IPS-NIHi7 (cell line): ENCODE data around the gene TERF2IP.

ENCODE experiments used
- DNase-seq: peaks from one replicate; pipeline ENCODE4 v3.0.0; 2012; ENCODE audit warnings: mixed read lengths; ENCODE audit errors: extremely low spot score

The TERF2IP gene

DNA sequence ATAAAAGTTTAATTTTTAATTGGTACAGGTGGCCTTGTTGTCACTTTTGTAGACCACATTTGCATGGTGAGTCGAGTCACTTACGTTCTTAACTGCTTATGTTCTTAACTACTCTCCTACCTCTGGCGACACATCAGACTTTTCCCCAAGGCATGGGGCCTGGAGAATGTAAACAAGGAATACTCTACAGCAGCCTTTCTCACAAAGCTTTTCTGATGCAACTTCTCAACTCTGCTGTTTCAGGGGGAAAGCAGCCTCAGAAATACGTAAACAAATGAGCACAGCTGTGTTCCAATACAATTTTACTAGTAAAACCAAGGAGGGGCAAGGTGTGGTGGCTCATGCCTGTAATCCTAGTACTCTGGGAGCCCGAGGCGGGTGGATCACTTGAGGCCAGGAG lies 7.0 kb upstream of the TERF2IP start:
- DNase-seq = no peak

- no peak for DNase-seq
Observed at GRCh38 chr16:75644240-75645012, 3.1 kb upstream of the TERF2IP start.

GRCh38 chr16:75647112-75647491 lies 471 bp upstream of the TERF2IP start:
- no peak for DNase-seq

DNA sequence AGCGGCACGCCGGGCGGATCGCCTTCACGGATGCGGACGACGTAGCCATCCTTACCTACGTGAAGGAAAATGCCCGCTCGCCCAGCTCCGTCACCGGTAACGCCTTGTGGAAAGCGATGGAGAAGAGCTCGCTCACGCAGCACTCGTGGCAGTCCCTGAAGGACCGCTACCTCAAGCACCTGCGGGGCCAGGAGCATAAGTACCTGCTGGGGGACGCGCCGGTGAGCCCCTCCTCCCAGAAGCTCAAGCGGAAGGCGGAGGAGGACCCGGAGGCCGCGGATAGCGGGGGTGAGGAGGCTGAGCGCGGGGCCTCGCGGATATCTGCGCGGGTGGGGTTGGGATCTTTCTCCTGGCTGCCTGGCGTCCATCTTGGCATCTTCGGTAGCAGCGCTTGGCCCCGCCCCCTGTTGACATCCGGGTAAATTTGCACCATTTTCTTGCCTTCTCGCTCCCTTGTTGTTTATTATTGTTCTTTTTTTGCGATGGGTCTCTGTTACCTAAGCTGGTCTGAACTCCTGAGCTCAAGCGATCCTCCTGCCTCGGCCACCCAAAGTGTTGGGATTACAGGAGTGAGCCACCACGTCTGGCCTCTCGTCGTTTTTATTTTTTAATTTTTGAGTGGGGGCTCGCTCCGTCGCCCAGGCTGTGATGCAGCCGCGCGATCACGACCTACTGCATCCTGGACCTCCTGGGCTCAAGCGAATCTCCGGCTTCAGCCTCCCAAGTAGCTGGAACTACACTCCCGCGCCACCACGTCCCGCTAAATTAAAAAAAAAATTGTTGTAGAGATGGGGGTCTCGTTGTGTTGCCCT lies 898 bp downstream of the TERF2IP start:
- peak; percentile 69 for DNase-seq

- DNase-seq = no peak
Observed at GRCh38 chr16:75653922-75654321, 6.3 kb downstream of the TERF2IP start.

DNA sequence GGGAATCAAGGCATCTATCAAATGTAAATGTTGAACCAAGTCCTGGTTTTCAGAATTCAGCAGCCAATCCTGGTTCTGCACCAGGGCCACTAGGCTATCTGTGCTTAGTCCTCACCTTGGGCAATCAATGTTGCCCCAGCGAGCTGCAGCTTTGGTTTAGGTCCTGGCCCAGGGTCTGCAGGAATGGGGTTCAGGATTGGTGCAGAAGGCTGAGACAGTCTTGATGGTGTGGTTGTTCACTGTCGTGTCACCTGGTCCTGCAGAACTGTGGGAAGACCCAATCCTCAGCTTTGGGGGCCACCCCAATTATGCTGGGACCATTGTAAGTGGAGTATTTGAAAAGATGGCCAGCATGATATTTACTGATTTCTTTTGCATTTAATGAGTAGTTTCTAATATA lies 10.6 kb downstream of the TERF2IP start:
- no peak for DNase-seq

DNA sequence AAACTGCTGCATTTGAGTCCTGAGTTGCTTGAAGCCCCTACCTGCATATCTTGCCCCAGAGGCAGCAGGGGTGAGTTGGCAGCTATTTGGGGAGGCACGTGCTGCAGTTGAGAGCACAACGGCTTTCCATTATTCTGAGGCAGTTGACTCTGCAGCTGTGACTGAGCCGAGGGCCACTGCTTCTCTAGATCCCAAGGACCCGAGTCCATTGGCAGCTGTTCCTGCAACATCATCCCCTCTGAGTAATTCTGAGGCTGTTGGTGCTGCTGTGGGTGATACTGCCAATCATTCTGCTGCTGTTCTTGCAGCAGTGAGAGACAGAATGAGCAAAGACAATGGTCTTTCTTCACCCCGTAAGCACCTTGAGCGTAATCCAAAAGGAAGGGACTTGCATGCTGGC lies 12.7 kb downstream of the TERF2IP start:
- no peak for DNase-seq

DNA sequence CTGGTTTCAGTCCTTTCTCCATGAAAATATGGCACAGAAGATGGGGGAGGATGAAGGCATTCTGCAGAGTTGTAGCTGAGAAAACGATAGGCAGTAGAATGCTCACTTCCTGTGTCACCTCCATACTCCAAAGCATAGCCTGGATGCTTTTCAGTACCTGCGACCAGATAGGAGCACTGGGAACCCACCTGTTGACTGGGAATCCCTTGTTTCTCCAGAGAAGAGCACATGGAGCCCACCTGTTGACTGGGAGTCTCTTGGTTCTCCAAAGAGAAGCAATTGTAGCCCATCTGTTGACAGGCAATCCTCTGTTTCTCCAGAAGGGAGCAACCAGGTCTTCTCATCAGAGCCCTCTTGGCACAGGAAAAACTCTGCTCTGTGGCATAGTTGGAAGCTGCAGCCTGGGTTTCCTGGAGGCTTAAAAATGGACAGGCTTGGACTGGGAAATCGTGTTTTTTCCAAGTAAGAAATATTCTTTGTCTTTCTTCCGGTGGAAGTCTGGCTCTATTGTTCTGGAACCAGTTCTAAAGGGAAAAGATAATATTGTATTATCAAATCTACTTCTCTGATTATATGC lies 13.2 kb downstream of the TERF2IP start:
- no peak for DNase-seq

DNA sequence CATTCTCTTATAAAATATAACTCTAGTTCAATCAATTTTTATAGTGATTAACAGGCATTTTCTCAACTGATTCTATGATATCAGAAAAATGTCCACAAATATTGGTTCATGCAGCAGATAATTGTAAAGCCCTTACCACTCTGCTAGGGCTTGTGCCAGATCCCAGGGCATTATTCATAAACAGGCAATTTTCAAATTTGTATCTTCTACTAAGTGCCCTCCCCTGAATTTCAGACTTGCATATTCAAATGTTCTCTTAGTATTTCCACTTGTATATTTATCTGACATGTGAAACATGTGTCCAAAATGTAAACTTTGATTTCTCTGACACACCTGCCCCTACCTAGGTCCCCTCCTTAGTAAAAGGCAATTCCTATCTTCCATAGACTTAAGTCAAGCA lies 19.9 kb downstream of the TERF2IP start:
- no peak for DNase-seq

- DNase-seq = no peak
Observed at GRCh38 chr16:75676909-75677308, 29.3 kb downstream of the TERF2IP start, which contains the start of gene CPHXL2. Gene CPHXL2 (minus strand): TSS chr16:75677009. CDS start chr16:75676999, 10 bp downstream.

- DNase-seq = no peak
Observed at GRCh38 chr16:75679366-75679765, 31.8 kb downstream of the TERF2IP start.

DNA sequence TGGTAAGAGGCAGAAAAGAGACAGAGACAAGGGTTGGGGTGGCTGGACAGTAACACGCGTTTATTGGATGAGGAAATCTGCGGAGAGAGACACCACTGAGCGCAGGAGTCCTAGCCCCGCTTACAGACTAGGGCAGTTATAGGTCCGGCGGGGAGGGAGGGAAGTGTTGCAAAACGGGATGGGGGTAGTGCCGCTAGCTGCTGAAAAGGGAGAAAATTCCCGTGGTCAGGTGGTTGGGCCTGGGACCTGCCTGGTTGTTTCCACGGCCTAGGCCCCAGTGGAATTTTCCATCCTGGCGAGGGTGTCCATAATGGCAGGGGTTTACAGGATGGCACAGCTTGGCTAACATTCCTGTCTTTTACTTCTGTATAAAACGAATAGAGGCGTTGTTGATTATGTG lies 34.7 kb downstream of the TERF2IP start:
- DNase-seq = no peak

DNA sequence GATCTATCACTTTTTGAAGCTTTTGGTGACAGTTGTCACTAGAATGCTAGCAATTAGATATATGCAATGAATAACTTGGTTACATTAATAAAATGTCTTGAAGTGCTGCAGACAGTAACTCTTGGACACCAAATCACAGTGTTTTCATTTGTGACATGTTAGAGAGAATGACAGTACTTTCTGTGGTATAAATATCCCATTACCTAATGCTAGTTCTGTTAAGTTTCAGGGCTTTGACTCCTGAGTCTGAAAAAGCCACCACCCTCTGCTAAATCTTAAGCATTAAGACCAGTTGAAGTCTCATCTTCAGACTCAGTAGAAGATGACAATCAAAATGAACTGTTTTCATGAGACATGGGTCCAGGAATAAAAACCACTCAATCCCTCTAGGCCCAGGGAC lies 39.8 kb downstream of the TERF2IP start:
- DNase-seq = no peak

DNA sequence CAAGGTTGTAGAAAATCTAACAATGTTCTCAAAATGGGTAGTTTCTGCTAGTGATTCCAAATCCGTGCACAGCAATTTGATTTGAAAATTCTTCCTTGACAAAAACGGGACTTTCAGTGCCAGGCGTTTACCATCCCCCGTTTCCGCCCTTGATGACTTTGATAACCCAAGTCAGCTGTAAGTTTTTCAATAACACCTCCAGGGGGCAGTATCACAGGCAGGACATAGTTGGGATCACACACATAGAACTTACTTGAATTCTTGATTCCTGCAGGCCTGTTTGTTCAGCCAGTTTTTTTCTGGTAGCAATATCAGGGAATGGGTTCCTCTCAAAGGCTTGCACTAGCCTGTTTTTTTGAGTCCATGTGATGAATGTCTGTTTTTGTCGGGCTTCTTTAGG lies 48.1 kb downstream of the TERF2IP start:
- peak; percentile 45 for DNase-seq

GRCh38 chr16:75697571-75697970 lies 50.0 kb downstream of the TERF2IP start:
- no peak for DNase-seq

DNA sequence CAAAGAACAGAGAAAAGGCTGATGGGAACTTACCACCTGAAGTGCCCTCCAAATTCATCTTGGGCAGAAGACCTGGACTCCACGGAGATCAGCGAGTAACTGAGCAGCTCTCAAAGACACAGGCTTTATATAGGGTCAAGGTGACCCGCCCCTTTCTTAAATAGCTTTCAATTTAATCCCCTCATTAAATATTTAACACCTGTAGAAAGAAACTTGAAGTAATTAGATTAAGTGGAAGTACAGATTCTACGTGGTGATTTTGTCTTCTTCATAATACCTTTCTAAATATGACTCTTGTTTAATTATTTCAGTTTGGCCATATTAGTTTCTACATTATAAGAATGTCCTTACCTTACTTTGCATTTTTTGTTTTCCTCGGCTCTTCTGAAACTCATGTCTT lies 53.8 kb downstream of the TERF2IP start, which contains the start of gene DUXB:
DUXB (minus strand) TSS at position 101 of the 400 bp plus-strand sequence; CDS start at position 58, 43 bp downstream.
- no peak for DNase-seq

GRCh38 chr16:75702242-75702641 lies 54.7 kb downstream of the TERF2IP start:
- DNase-seq = no peak

DNA sequence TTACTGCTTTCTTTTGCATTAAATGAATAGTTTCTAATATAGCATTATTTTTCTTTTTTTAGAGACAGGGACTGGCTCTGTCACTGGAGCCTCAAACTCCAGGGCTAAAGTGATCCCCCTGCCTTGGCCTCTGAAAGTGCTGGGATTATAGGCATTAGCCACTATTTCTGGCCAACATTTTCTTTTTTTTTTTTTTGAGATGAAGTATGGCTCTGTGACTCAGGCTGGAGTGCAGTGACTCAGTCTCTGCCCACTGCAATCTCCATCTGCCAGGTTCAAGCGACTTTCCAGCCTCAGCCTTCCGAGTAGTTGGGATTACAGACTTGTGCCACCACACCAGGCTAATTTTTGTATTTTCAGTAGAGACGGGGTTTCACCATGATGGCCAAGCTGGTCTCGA lies 55.7 kb downstream of the TERF2IP start:
- no peak for DNase-seq
